Measurements from ENCODE around the gene ABCA4. TPM values are rescaled to one million over a fixed set of nuclear protein-coding genes. Genes with fewer than 3 reads are reported as not detected.

ABCA4 gene
- total and polyA plus RNA-seq, 7 experiments from 2014 or later: not detected

GRCh38 chr1:94019327-94019726, 101.6 kb downstream of the ABCA4 start:
- POLR2A ChIA-PET: no interaction called here
- H3K36me3 ChIP-seq (ENCODE audit: control insufficient read depth in 2 of 3, insufficient read depth in 3 of 3, low read length in 3 of 3): no peaks in the 10 kb centered on the region
- no peak overlapping the region for H3K4me3 ChIP-seq (ENCODE audit: low read length)
- no peak overlapping the region for H3K4me3 Mint-ChIP-seq
- H3K9me3 ChIP-seq (ENCODE audit: control insufficient read depth in 2 of 3, low read length in 3 of 3): no peaks in the 10 kb centered on the region
- CTCF ChIA-PET: no interaction called here
- DNase-seq (no peak), ATAC-seq (no peak)
- H3K27ac ChIP-seq (ENCODE audit: low read depth, low read length): no peak overlapping the region
- peak overlapping the region in 1 of 9 donors; percentile 54 for H3K27ac Mint-ChIP-seq
- H3K36me3 Mint-ChIP-seq: peaks cover 0 to 2% (median 0%) of the 10 kb centered on the region in 5 donors
- H3K9me3 Mint-ChIP-seq: no peaks in the 10 kb centered on the region
- intact Hi-C loops (cut with micrococcal nuclease): loop anchor here in 1 of 2 donors (5.0 kb wide), 1 partner anchor 112 kb away; the partner anchor contains the start of gene GCLM
- H3K27me3 Mint-ChIP-seq: no peaks in the 10 kb centered on the region
- no peaks in the 10 kb centered on the region for H3K27me3 ChIP-seq (ENCODE audit: control insufficient read depth in 2 of 2, insufficient read depth in 2 of 2, low read length in 2 of 2)
- peaks cover 0 to 25% of the 10 kb centered on the region in 2 donors for H3K4me1 ChIP-seq (ENCODE audit: control insufficient read depth in 2 of 2, insufficient read depth in 2 of 2, low read length in 2 of 2)
- H3K4me1 Mint-ChIP-seq: peaks cover 0 to 34% (median 4%) of the 10 kb centered on the region in 7 donors

GRCh38 chr1:94017155-94017829, 103.7 kb downstream of the ABCA4 start:
- Histone ChIP-seq H3K27ac (ENCODE audit: low read depth, low read length) (no peak overlapping the region), H3K27me3 (ENCODE audit: control insufficient read depth in 2 of 2, insufficient read depth in 2 of 2, low read length in 2 of 2) (no peaks in the 10 kb centered on the region), H3K4me3 (ENCODE audit: low read length) (no peak overlapping the region), H3K4me1 (ENCODE audit: control insufficient read depth in 2 of 2, insufficient read depth in 2 of 2, low read length in 2 of 2) (peaks cover 0 to 25% of the 10 kb centered on the region in 2 donors), H3K36me3 (ENCODE audit: control insufficient read depth in 2 of 3, insufficient read depth in 3 of 3, low read length in 3 of 3) (no peaks in the 10 kb centered on the region), H3K9me3 (ENCODE audit: control insufficient read depth in 2 of 3, low read length in 3 of 3) (no peaks in the 10 kb centered on the region)
- H3K4me3 Mint-ChIP-seq: peak overlapping the region in 1 of 10 donors; percentile 60
- no peaks in the 10 kb centered on the region for H3K9me3 Mint-ChIP-seq
- ChIA-PET CTCF (no interaction called here), POLR2A (interaction anchor here (0.9 kb wide), 1 partner anchor 404 kb away, joined by 3 read pairs; no protein-coding TSS in a partner anchor)
- peaks cover 0 to 33% (median 4%) of the 10 kb centered on the region in 7 donors for H3K4me1 Mint-ChIP-seq
- H3K27ac Mint-ChIP-seq: peak overlapping the region in 3 of 9 donors; percentile 5 to 76 (median 21)
- H3K27me3 Mint-ChIP-seq: peaks cover 0 to 11% (median 7%) of the 10 kb centered on the region in 5 donors
- ATAC-seq (peak; percentile 87), DNase-seq (peak in 1 of 9 donors; percentile 30)
- peaks cover 0 to 2% (median 0%) of the 10 kb centered on the region in 5 donors for H3K36me3 Mint-ChIP-seq
- intact Hi-C loops (cut with micrococcal nuclease): loop anchor here in 1 of 2 donors (2.0 to 5.0 kb wide), 2 partner anchors 110 to 402 kb away; partner anchors contain the start of genes ABCD3 and GCLM

- ATAC-seq (no peak), DNase-seq (no peak)
- intact Hi-C loops (cut with micrococcal nuclease): loop anchor here in 1 of 2 donors (5.0 kb wide), 1 partner anchor 108 kb away; the partner anchor contains the start of gene GCLM
- no peak overlapping the region for H3K4me3 ChIP-seq (ENCODE audit: low read length)
- H3K27ac ChIP-seq (ENCODE audit: low read depth, low read length): no peak overlapping the region
- peaks cover 0 to 2% (median 0%) of the 10 kb centered on the region in 5 donors for H3K36me3 Mint-ChIP-seq
- H3K9me3 ChIP-seq (ENCODE audit: control insufficient read depth in 2 of 3, low read length in 3 of 3): no peaks in the 10 kb centered on the region
- no peaks in the 10 kb centered on the region for H3K9me3 Mint-ChIP-seq
- no peaks in the 10 kb centered on the region for H3K27me3 ChIP-seq (ENCODE audit: control insufficient read depth in 2 of 2, insufficient read depth in 2 of 2, low read length in 2 of 2)
- H3K4me1 Mint-ChIP-seq: peaks cover 0 to 27% (median 4%) of the 10 kb centered on the region in 7 donors
- H3K4me1 ChIP-seq (ENCODE audit: control insufficient read depth in 2 of 2, insufficient read depth in 2 of 2, low read length in 2 of 2): peaks cover 0 to 25% of the 10 kb centered on the region in 2 donors
- H3K4me3 Mint-ChIP-seq: no peak overlapping the region
- peaks cover 0 to 14% (median 7%) of the 10 kb centered on the region in 5 donors for H3K27me3 Mint-ChIP-seq
- CTCF ChIA-PET: no interaction called here
- H3K27ac Mint-ChIP-seq: no peak overlapping the region
- H3K36me3 ChIP-seq (ENCODE audit: control insufficient read depth in 2 of 3, insufficient read depth in 3 of 3, low read length in 3 of 3): no peaks in the 10 kb centered on the region
- POLR2A ChIA-PET: no interaction called here
Measured at GRCh38 chr1:94015489-94015817, 105.5 kb downstream of the ABCA4 start.

- intact Hi-C loops (cut with micrococcal nuclease): loop anchor here in 1 of 2 donors (5.0 kb wide), 1 partner anchor 108 kb away; the partner anchor contains the start of gene GCLM
- DNase-seq: no peak
Measured at GRCh38 chr1:94014635-94015488, 106.1 kb downstream of the ABCA4 start.

GRCh38 chr1:94014087-94014486, 106.9 kb downstream of the ABCA4 start:
- H3K36me3 ChIP-seq (ENCODE audit: control insufficient read depth in 2 of 3, insufficient read depth in 3 of 3, low read length in 3 of 3): no peaks in the 10 kb centered on the region
- no peak overlapping the region for H3K4me3 ChIP-seq (ENCODE audit: low read length)
- no peak overlapping the region for H3K27ac Mint-ChIP-seq
- intact Hi-C loops (cut with micrococcal nuclease): no loop called here
- DNase-seq (no peak), ATAC-seq (no peak)
- H3K9me3 Mint-ChIP-seq: no peaks in the 10 kb centered on the region
- H3K27me3 ChIP-seq (ENCODE audit: control insufficient read depth in 2 of 2, insufficient read depth in 2 of 2, low read length in 2 of 2): no peaks in the 10 kb centered on the region
- ChIA-PET CTCF (no interaction called here), POLR2A (no interaction called here)
- H3K36me3 Mint-ChIP-seq: peaks cover 0 to 2% (median 0%) of the 10 kb centered on the region in 5 donors
- H3K27ac ChIP-seq (ENCODE audit: low read depth, low read length): no peak overlapping the region
- H3K4me3 Mint-ChIP-seq: no peak overlapping the region
- no peaks in the 10 kb centered on the region for H3K9me3 ChIP-seq (ENCODE audit: control insufficient read depth in 2 of 3, low read length in 3 of 3)
- peaks cover 0 to 27% (median 4%) of the 10 kb centered on the region in 7 donors for H3K4me1 Mint-ChIP-seq
- peaks cover 0 to 25% of the 10 kb centered on the region in 2 donors for H3K4me1 ChIP-seq (ENCODE audit: control insufficient read depth in 2 of 2, insufficient read depth in 2 of 2, low read length in 2 of 2)
- H3K27me3 Mint-ChIP-seq: peaks cover 0 to 14% (median 9%) of the 10 kb centered on the region in 5 donors

More at GRCh38 chr1:94014635-94015488, 106.1 kb downstream of the ABCA4 start:
- peaks cover 0 to 25% of the 10 kb centered on the region in 2 donors for H3K4me1 ChIP-seq (ENCODE audit: control insufficient read depth in 2 of 2, insufficient read depth in 2 of 2, low read length in 2 of 2)
- peaks cover 0 to 14% (median 7%) of the 10 kb centered on the region in 5 donors for H3K27me3 Mint-ChIP-seq
- POLR2A ChIA-PET: no interaction called here
- no peak overlapping the region for H3K4me3 ChIP-seq (ENCODE audit: low read length)
- peak overlapping the region in 1 of 9 donors; percentile 5 for H3K27ac Mint-ChIP-seq
- H3K9me3 ChIP-seq (ENCODE audit: control insufficient read depth in 2 of 3, low read length in 3 of 3): no peaks in the 10 kb centered on the region
- H3K27ac ChIP-seq (ENCODE audit: low read depth, low read length): no peak overlapping the region
- H3K36me3 Mint-ChIP-seq: peaks cover 0 to 2% (median 0%) of the 10 kb centered on the region in 5 donors
- no peak overlapping the region for H3K4me3 Mint-ChIP-seq
- no peak for ATAC-seq
- H3K4me1 Mint-ChIP-seq: peaks cover 0 to 27% (median 4%) of the 10 kb centered on the region in 7 donors
- no peaks in the 10 kb centered on the region for H3K36me3 ChIP-seq (ENCODE audit: control insufficient read depth in 2 of 3, insufficient read depth in 3 of 3, low read length in 3 of 3)
- CTCF ChIA-PET: no interaction called here
- H3K9me3 Mint-ChIP-seq: no peaks in the 10 kb centered on the region
- no peaks in the 10 kb centered on the region for H3K27me3 ChIP-seq (ENCODE audit: control insufficient read depth in 2 of 2, insufficient read depth in 2 of 2, low read length in 2 of 2)

GRCh38 chr1:94013367-94013878, 107.5 kb downstream of the ABCA4 start:
- Histone ChIP-seq H3K9me3 (ENCODE audit: control insufficient read depth in 2 of 3, low read length in 3 of 3) (no peaks in the 10 kb centered on the region), H3K36me3 (ENCODE audit: control insufficient read depth in 2 of 3, insufficient read depth in 3 of 3, low read length in 3 of 3) (no peaks in the 10 kb centered on the region), H3K4me1 (ENCODE audit: control insufficient read depth in 2 of 2, insufficient read depth in 2 of 2, low read length in 2 of 2) (peaks cover 0 to 25% of the 10 kb centered on the region in 2 donors), H3K4me3 (ENCODE audit: low read length) (no peak overlapping the region), H3K27ac (ENCODE audit: low read depth, low read length) (no peak overlapping the region), H3K27me3 (ENCODE audit: control insufficient read depth in 2 of 2, insufficient read depth in 2 of 2, low read length in 2 of 2) (no peaks in the 10 kb centered on the region)
- H3K27me3 Mint-ChIP-seq: peaks cover 0 to 14% (median 9%) of the 10 kb centered on the region in 5 donors
- peaks cover 0 to 2% (median 0%) of the 10 kb centered on the region in 5 donors for H3K36me3 Mint-ChIP-seq
- ATAC-seq (no peak), DNase-seq (no peak)
- H3K4me3 Mint-ChIP-seq: no peak overlapping the region
- CTCF ChIA-PET: no interaction called here
- POLR2A ChIA-PET: no interaction called here
- no peaks in the 10 kb centered on the region for H3K9me3 Mint-ChIP-seq
- peaks cover 0 to 26% (median 4%) of the 10 kb centered on the region in 7 donors for H3K4me1 Mint-ChIP-seq
- intact Hi-C loops (cut with micrococcal nuclease): no loop called here
- no peak overlapping the region for H3K27ac Mint-ChIP-seq

Data from naive thymus-derived CD4-positive, alpha-beta T cell (primary cell).